ENCODE measurements around the gene CHN2.

GRCh38 chr7:29258951-29259350, 64.4 kb downstream of the CHN2 start:
- TF ChIP-seq POLR2AphosphoS5 (IDR thresholded peaks at IDR 0.05; ENCODE audit: low read depth, low read length) (no peak), SIN3A (IDR thresholded peaks at IDR 0.05; ENCODE audit: borderline replicate concordance, insufficient read depth, low read length) (no peak)

All from PFSK-1 (cell line).